Fibroblast of lung (primary cell): Measurements from ENCODE around the gene REV1. TPM values are rescaled to one million over a fixed set of nuclear protein-coding genes. Genes with fewer than 3 reads are reported as not detected.

Experiments
- DNase-seq, 2 donors: peaks; one replicate each; pipeline versions ENCODE4 v3.0.0 to v3.0.0-alpha.2; 2010; ENCODE audit warnings: low read depth in 2 of 2
- H2AFZ ChIP-seq: 2 replicates; pipeline ENCODE4 v1.5.1; 2012; ENCODE audit warnings: low read length, control low read depth, inconsistent platforms
- H3K27ac ChIP-seq: 2 replicates; pipeline ENCODE4 v1.5.1; 2011; ENCODE audit warnings: low read length, control low read depth; ENCODE audit not compliant: insufficient read depth
- H3K27me3 ChIP-seq: 2 replicates; pipeline ENCODE4 v1.5.1; 2011; ENCODE audit warnings: mild to moderate bottlenecking, low read length; ENCODE audit not compliant: control insufficient read depth, insufficient read depth
- H3K36me3 ChIP-seq: 2 replicates; pipeline ENCODE4 v1.5.1; 2011; ENCODE audit warnings: low read length; ENCODE audit not compliant: control insufficient read depth, insufficient read depth
- H3K4me1 ChIP-seq: 2 replicates; pipeline ENCODE4 v1.5.1; 2011; ENCODE audit warnings: low read length; ENCODE audit not compliant: control insufficient read depth, insufficient read depth; ENCODE audit errors: extremely low read depth
- H3K4me2 ChIP-seq: 2 replicates; pipeline ENCODE4 v1.5.1; 2011; ENCODE audit warnings: low read length, control low read depth; ENCODE audit not compliant: insufficient read depth; ENCODE audit errors: extremely low read depth
- H3K4me3 ChIP-seq, 4 experiments: fragments of 200-600 bp in 1 of 4; sonication (generic) in 1 of 4; replicated peaks in 1 of 4; 2 replicates each; pipeline ENCODE4 v1.5.1; 2011 to 2016; ENCODE audit warnings: low read length in 4 of 4, low read depth in 3 of 4, mild to moderate bottlenecking in 3 of 4, control low read depth in 2 of 4, inconsistent platforms in 1 of 4, mixed read lengths in 1 of 4; ENCODE audit not compliant: insufficient read depth in 1 of 4; ENCODE audit errors: control extremely low read depth in 1 of 4
- H3K79me2 ChIP-seq: 2 replicates; pipeline ENCODE4 v1.5.1; 2012; ENCODE audit warnings: mild to moderate bottlenecking, low read length, inconsistent platforms; ENCODE audit not compliant: control insufficient read depth, insufficient read depth
- H3K9ac ChIP-seq: 2 replicates; pipeline ENCODE4 v1.5.1; 2011; ENCODE audit warnings: mild to moderate bottlenecking, low read length, control low read depth; ENCODE audit not compliant: insufficient read depth
- H3K9me3 ChIP-seq: 2 replicates; pipeline ENCODE4 v1.5.1; 2012; ENCODE audit warnings: low read depth, low read length; ENCODE audit not compliant: control insufficient read depth, insufficient read depth
- H4K20me1 ChIP-seq: 2 replicates; pipeline ENCODE4 v1.5.1; 2011; ENCODE audit warnings: low read length; ENCODE audit not compliant: control insufficient read depth, insufficient read depth; ENCODE audit errors: extremely low read depth
- EZH2 ChIP-seq: IDR thresholded peaks from 2 replicates; pipeline ENCODE4 v1.5.1; 2012; ENCODE audit warnings: low read length, control low read depth, mild to moderate bottlenecking; ENCODE audit errors: missing control alignments
- polyA plus RNA-seq, 2 donors: library from polyadenylated mRNA; depleted of rRNA in 1 of 2; stranded (reverse) in 1 of 2; unstranded in 1 of 2; fragments of >200 nt; gene quantifications; 2 replicates each; pipeline ENCODE4 v1.2.1, GENCODE V29; 2011 to 2012; ENCODE audit warnings: missing spikeins in 1 of 2
- total RNA-seq: library from RNA; depleted of rRNA; stranded (reverse); fragments of >200 nt; gene quantifications from 2 replicates; pipeline ENCODE4 v1.2.1, GENCODE V29; 2014
- TF ChIP-seq, protein P1 (sequence below), 2 donors: IDR thresholded peaks in 1 of 2; conservative IDR thresholded peaks in 1 of 2; 1 replicate in 1 of 2; 2 replicates in 1 of 2; pipeline ENCODE4 v1.5.1; 2011 to 2012; ENCODE audit warnings: low read length in 2 of 2, control low read depth in 1 of 2, inconsistent platforms in 1 of 2, low read depth in 1 of 2, mild to moderate bottlenecking in 1 of 2

REV1 gene
- total and polyA plus RNA-seq, 2 donors (not counting 1 experiment from before 2014, with no cell fraction given): 19.3 to 39.3 TPM

DNA sequence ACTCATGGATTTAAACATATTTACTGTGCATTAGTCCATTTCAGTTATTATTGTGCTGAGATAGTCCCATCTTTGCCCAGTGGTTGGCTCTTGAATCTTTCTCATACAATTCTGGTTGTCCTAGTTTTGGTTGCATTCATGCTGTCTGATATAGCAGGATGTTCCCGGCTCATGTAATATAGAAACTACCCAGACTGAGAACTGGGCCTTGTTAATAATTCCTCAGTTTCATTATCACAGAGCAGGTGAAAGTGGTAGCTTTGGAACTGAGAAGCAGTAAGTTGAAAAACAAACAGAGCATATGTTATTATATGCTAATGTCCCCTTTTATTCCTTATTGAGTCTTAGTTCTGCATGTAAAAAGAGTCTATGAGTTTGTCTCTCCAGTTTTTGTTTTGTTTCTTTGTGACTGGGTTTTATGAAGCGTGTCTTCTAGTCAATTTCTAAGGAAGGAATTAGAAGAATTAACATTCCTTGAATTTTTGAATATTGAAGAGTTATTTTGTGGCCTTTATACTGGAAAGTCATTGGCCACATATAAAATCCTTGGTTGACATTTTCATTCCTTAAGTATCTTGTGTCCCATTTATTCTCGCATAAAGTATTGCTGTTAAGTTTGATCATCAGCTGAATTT lies 109.3 kb downstream of the REV1 start:
- Histone ChIP-seq H3K9me3 (no peaks in the 10 kb centered on the region), H4K20me1 (no peaks in the 10 kb centered on the region), H3K79me2 (no peaks in the 10 kb centered on the region), H2AFZ (no peak overlapping the region), H3K36me3 (peaks cover 4% of the 10 kb centered on the region), H3K27ac (no peak overlapping the region), H3K4me2 (no peak overlapping the region), H3K27me3 (no peaks in the 10 kb centered on the region), H3K4me1 (no peaks in the 10 kb centered on the region), H3K4me3 (no peak overlapping the region), H3K9ac (no peak overlapping the region)
- peak in 1 of 2 donors; percentile 51 for DNase-seq
- TF ChIP-seq, protein P1, sequence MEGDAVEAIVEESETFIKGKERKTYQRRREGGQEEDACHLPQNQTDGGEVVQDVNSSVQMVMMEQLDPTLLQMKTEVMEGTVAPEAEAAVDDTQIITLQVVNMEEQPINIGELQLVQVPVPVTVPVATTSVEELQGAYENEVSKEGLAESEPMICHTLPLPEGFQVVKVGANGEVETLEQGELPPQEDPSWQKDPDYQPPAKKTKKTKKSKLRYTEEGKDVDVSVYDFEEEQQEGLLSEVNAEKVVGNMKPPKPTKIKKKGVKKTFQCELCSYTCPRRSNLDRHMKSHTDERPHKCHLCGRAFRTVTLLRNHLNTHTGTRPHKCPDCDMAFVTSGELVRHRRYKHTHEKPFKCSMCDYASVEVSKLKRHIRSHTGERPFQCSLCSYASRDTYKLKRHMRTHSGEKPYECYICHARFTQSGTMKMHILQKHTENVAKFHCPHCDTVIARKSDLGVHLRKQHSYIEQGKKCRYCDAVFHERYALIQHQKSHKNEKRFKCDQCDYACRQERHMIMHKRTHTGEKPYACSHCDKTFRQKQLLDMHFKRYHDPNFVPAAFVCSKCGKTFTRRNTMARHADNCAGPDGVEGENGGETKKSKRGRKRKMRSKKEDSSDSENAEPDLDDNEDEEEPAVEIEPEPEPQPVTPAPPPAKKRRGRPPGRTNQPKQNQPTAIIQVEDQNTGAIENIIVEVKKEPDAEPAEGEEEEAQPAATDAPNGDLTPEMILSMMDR (conservative IDR thresholded peaks at IDR 0.05 in 1 of 2, IDR thresholded peaks at IDR 0.05 in 1 of 2; ENCODE audit: low read depth in 1 of 2, low read length in 2 of 2): no peak
- TF ChIP-seq EZH2: no peak

DNA sequence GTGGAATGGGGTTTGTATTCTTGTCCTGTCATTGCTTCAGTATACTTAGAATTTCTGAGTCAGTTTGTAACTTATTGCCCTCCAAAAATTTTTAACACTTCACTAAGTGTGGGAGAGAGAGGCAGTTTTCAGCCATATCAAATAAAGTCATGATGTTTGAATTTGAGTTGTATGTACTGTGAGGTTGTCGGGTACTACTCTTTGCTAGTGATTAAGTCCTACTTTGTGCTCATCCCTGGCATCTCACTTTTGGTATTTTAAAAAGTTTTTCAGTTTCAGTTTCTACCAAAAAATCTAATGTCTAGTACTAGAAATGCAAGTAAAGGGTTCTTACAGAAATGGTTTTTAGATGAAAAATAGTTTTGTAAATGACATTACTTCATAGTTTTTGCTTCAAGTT lies 111.9 kb downstream of the REV1 start:
- H3K4me3 ChIP-seq: no peak overlapping the region
- H3K4me2 ChIP-seq: no peak overlapping the region
- no peak overlapping the region for H2AFZ ChIP-seq
- no peak overlapping the region for H3K9ac ChIP-seq
- TF ChIP-seq EZH2: no peak
- TF ChIP-seq, protein P1 (conservative IDR thresholded peaks at IDR 0.05 in 1 of 2, IDR thresholded peaks at IDR 0.05 in 1 of 2; ENCODE audit: low read depth in 1 of 2, low read length in 2 of 2): no peak
- no peaks in the 10 kb centered on the region for H3K9me3 ChIP-seq
- no peaks in the 10 kb centered on the region for H4K20me1 ChIP-seq
- H3K36me3 ChIP-seq: peaks cover 4% of the 10 kb centered on the region
- DNase-seq: no peak
- H3K4me1 ChIP-seq: no peaks in the 10 kb centered on the region
- H3K27ac ChIP-seq: no peak overlapping the region
- H3K27me3 ChIP-seq: no peaks in the 10 kb centered on the region
- H3K79me2 ChIP-seq: no peaks in the 10 kb centered on the region

DNA sequence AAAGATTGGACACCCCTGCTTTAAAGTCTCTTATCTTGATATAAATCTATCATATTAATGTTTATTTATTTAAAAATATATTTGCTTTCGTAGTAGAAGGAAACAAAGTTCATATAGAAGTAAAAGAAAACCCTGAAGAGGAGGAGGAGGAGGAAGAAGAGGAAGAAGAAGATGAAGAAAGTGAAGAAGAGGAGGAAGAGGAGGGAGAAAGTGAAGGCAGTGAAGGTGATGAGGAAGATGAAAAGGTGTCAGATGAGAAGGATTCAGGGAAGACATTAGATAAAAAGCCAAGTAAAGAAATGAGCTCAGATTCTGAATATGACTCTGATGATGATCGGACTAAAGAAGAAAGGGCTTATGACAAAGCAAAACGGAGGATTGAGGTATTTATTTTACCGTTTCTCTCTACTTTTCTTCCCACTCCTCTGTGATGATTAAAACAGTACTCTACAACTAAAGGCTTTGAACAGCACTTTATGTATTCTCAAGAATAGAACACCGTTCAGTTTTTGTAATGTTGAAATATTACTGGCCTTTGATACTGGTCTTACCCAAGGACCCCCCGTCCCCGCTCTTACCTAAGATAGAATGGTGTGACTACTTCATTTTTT lies 113.5 kb downstream of the REV1 start:
- Histone ChIP-seq H3K27me3 (no peaks in the 10 kb centered on the region), H3K4me2 (no peak overlapping the region), H3K79me2 (no peaks in the 10 kb centered on the region), H3K9ac (no peak overlapping the region), H3K4me1 (no peaks in the 10 kb centered on the region), H3K36me3 (peaks cover 4% of the 10 kb centered on the region), H3K9me3 (no peaks in the 10 kb centered on the region), H3K27ac (no peak overlapping the region), H3K4me3 (no peak overlapping the region), H4K20me1 (no peaks in the 10 kb centered on the region), H2AFZ (no peak overlapping the region)
- TF ChIP-seq, protein P1 (conservative IDR thresholded peaks at IDR 0.05 in 1 of 2, IDR thresholded peaks at IDR 0.05 in 1 of 2; ENCODE audit: low read depth in 1 of 2, low read length in 2 of 2): no peak
- TF ChIP-seq EZH2: no peak
- no peak for DNase-seq
